ENCODE results near the gene MRPL40. TPM values are rescaled to one million over a fixed set of nuclear protein-coding genes. Genes with fewer than 3 reads are reported as not detected.

Gene MRPL40
- total RNA-seq = 10 to 100 TPM; 27.1 to 27.2 TPM

GRCh38 chr22:19432133-19432851, at the start of gene MRPL40:
TSS of gene MRPL40 (plus strand) at chr22:19432545. CDS start at chr22:19432555, 10 bp downstream.
- H3K9me3 Mint-ChIP-seq = no peaks in the 10 kb centered on the region
- peak within 1 kb of the TSS; percentile 91 to 93 for H3K4me3 Mint-ChIP-seq
- peaks cover 2 to 7% of the 10 kb centered on the region in 2 donors for H3K36me3 Mint-ChIP-seq (ENCODE audit: insufficient read depth in 2 of 2)
- ATAC-seq (replicated peaks in 1 of 2) = peak; percentile 89 to 92
- DNase-seq = peak; percentile 94 to 95
- peak within 1 kb of the TSS; percentile 96 for H3K27ac Mint-ChIP-seq
- no peaks in the 10 kb centered on the region for H3K27me3 Mint-ChIP-seq (ENCODE audit: low read depth)
- H3K4me1 Mint-ChIP-seq (ENCODE audit: low read depth) = peaks cover 56% of the 10 kb centered on the region

- peaks cover 0 to 26% of the 10 kb centered on the region in 2 donors for H3K36me3 Mint-ChIP-seq (ENCODE audit: insufficient read depth in 2 of 2)
- no peak for ATAC-seq (replicated peaks in 1 of 2)
Observed at GRCh38 chr22:19383292-19383691, 49.1 kb upstream of the MRPL40 start.

GRCh38 chr22:19385221-19385906, 47.0 kb upstream of the MRPL40 start:
- H3K36me3 Mint-ChIP-seq (ENCODE audit: insufficient read depth in 2 of 2) = peaks cover 2 to 30% of the 10 kb centered on the region in 2 donors
- H3K9me3 Mint-ChIP-seq = no peaks in the 10 kb centered on the region
- DNase-seq = no peak
- H3K4me3 Mint-ChIP-seq = no peak overlapping the region
- no peak overlapping the region for H3K27ac Mint-ChIP-seq
- H3K4me1 Mint-ChIP-seq (ENCODE audit: low read depth) = no peaks in the 10 kb centered on the region
- ATAC-seq (replicated peaks in 1 of 2) = no peak
- no peaks in the 10 kb centered on the region for H3K27me3 Mint-ChIP-seq (ENCODE audit: low read depth)

More at GRCh38 chr22:19383292-19383691, 49.1 kb upstream of the MRPL40 start:
- Mint-ChIP-seq H3K27me3 (ENCODE audit: low read depth) (no peaks in the 10 kb centered on the region), H3K4me3 (no peak overlapping the region), H3K27ac (no peak overlapping the region), H3K4me1 (ENCODE audit: low read depth) (no peaks in the 10 kb centered on the region), H3K9me3 (no peaks in the 10 kb centered on the region)
- DNase-seq = no peak

GRCh38 chr22:19386248-19386647, 46.1 kb upstream of the MRPL40 start:
- Mint-ChIP-seq H3K36me3 (ENCODE audit: insufficient read depth in 2 of 2) (peaks cover 6 to 34% of the 10 kb centered on the region in 2 donors), H3K27ac (no peak overlapping the region), H3K9me3 (no peaks in the 10 kb centered on the region), H3K4me3 (no peak overlapping the region), H3K27me3 (ENCODE audit: low read depth) (no peaks in the 10 kb centered on the region), H3K4me1 (ENCODE audit: low read depth) (no peaks in the 10 kb centered on the region)
- no peak for DNase-seq
- no peak for ATAC-seq (replicated peaks in 1 of 2)

GRCh38 chr22:19387038-19387437, 45.3 kb upstream of the MRPL40 start:
- Mint-ChIP-seq H3K27ac (no peak overlapping the region), H3K4me1 (ENCODE audit: low read depth) (no peaks in the 10 kb centered on the region), H3K9me3 (no peaks in the 10 kb centered on the region), H3K27me3 (ENCODE audit: low read depth) (no peaks in the 10 kb centered on the region), H3K36me3 (ENCODE audit: insufficient read depth in 2 of 2) (peaks cover 6 to 34% of the 10 kb centered on the region in 2 donors), H3K4me3 (no peak overlapping the region)
- no peak for DNase-seq
- ATAC-seq (replicated peaks in 1 of 2) = no peak

GRCh38 chr22:19387575-19387974, 44.8 kb upstream of the MRPL40 start:
- H3K27me3 Mint-ChIP-seq (ENCODE audit: low read depth) = no peaks in the 10 kb centered on the region
- no peaks in the 10 kb centered on the region for H3K9me3 Mint-ChIP-seq
- DNase-seq = no peak
- ATAC-seq (replicated peaks in 1 of 2) = no peak
- no peak overlapping the region for H3K4me3 Mint-ChIP-seq
- no peaks in the 10 kb centered on the region for H3K4me1 Mint-ChIP-seq (ENCODE audit: low read depth)
- H3K27ac Mint-ChIP-seq = no peak overlapping the region
- peaks cover 6 to 29% of the 10 kb centered on the region in 2 donors for H3K36me3 Mint-ChIP-seq (ENCODE audit: insufficient read depth in 2 of 2)

- ATAC-seq (replicated peaks in 1 of 2) (no peak), DNase-seq (no peak)
- Mint-ChIP-seq H3K27me3 (ENCODE audit: low read depth) (no peaks in the 10 kb centered on the region), H3K4me3 (no peak overlapping the region), H3K4me1 (ENCODE audit: low read depth) (no peaks in the 10 kb centered on the region), H3K9me3 (no peaks in the 10 kb centered on the region), H3K27ac (no peak overlapping the region), H3K36me3 (ENCODE audit: insufficient read depth in 2 of 2) (peaks cover 8 to 15% of the 10 kb centered on the region in 2 donors)
Observed at GRCh38 chr22:19393704-19394103, 38.6 kb upstream of the MRPL40 start.

GRCh38 chr22:19394274-19395050, 37.9 kb upstream of the MRPL40 start:
- Mint-ChIP-seq H3K27ac (no peak overlapping the region), H3K9me3 (no peaks in the 10 kb centered on the region), H3K36me3 (ENCODE audit: insufficient read depth in 2 of 2) (peaks cover 7 to 15% of the 10 kb centered on the region in 2 donors)

GRCh38 chr22:19395276-19395675, 37.1 kb upstream of the MRPL40 start:
- Mint-ChIP-seq H3K27me3 (ENCODE audit: low read depth) (no peaks in the 10 kb centered on the region), H3K27ac (no peak overlapping the region), H3K9me3 (no peaks in the 10 kb centered on the region), H3K4me1 (ENCODE audit: low read depth) (no peaks in the 10 kb centered on the region), H3K36me3 (ENCODE audit: insufficient read depth in 2 of 2) (peaks cover 5 to 13% of the 10 kb centered on the region in 2 donors), H3K4me3 (no peak overlapping the region)
- DNase-seq (no peak), ATAC-seq (replicated peaks in 1 of 2) (no peak)

More at GRCh38 chr22:19394274-19395050, 37.9 kb upstream of the MRPL40 start:
- Mint-ChIP-seq H3K27me3 (ENCODE audit: low read depth) (no peaks in the 10 kb centered on the region), H3K4me3 (no peak overlapping the region), H3K4me1 (ENCODE audit: low read depth) (no peaks in the 10 kb centered on the region)
- ATAC-seq (replicated peaks in 1 of 2) (no peak), DNase-seq (no peak)

- Mint-ChIP-seq H3K4me3 (no peak overlapping the region), H3K36me3 (ENCODE audit: insufficient read depth in 2 of 2) (peaks cover 2 to 12% of the 10 kb centered on the region in 2 donors), H3K4me1 (ENCODE audit: low read depth) (no peaks in the 10 kb centered on the region), H3K27me3 (ENCODE audit: low read depth) (no peaks in the 10 kb centered on the region), H3K27ac (no peak overlapping the region), H3K9me3 (no peaks in the 10 kb centered on the region)
- ATAC-seq (replicated peaks in 1 of 2) (no peak), DNase-seq (no peak)
Observed at GRCh38 chr22:19396561-19396933, 35.8 kb upstream of the MRPL40 start.

- Mint-ChIP-seq H3K27me3 (ENCODE audit: low read depth) (no peaks in the 10 kb centered on the region), H3K4me1 (ENCODE audit: low read depth) (peaks cover 5% of the 10 kb centered on the region), H3K9me3 (no peaks in the 10 kb centered on the region), H3K27ac (no peak overlapping the region), H3K4me3 (no peak overlapping the region), H3K36me3 (ENCODE audit: insufficient read depth in 2 of 2) (peaks cover 3 to 13% of the 10 kb centered on the region in 2 donors)
- no peak for ATAC-seq (replicated peaks in 1 of 2)
- no peak for DNase-seq
Observed at GRCh38 chr22:19396934-19397733, 35.2 kb upstream of the MRPL40 start.

- no peaks in the 10 kb centered on the region for H3K9me3 Mint-ChIP-seq
- peaks cover 3 to 16% of the 10 kb centered on the region in 2 donors for H3K36me3 Mint-ChIP-seq (ENCODE audit: insufficient read depth in 2 of 2)
- no peak for DNase-seq
- H3K4me3 Mint-ChIP-seq = no peak overlapping the region
- peaks cover 5% of the 10 kb centered on the region for H3K4me1 Mint-ChIP-seq (ENCODE audit: low read depth)
- no peak for ATAC-seq (replicated peaks in 1 of 2)
- no peak overlapping the region for H3K27ac Mint-ChIP-seq
- H3K27me3 Mint-ChIP-seq (ENCODE audit: low read depth) = no peaks in the 10 kb centered on the region
Observed at GRCh38 chr22:19397734-19398104, 34.6 kb upstream of the MRPL40 start.
